KMS-11 (cell line): ENCODE measurements around the gene SDR9C7.

ENCODE experiments used
- H2AFZ ChIP-seq: fragments of 200-600 bp; sonication (generic); 2 replicates; pipeline ENCODE4 v1.6.1; 2016; ENCODE audit warnings: antibody characterized with exemption, mixed run types, low read depth
- H3K27ac ChIP-seq: fragments of 200-600 bp; sonication (generic); 2 replicates; pipeline ENCODE4 v1.6.1; 2016; ENCODE audit warnings: mild to moderate bottlenecking, mixed run types
- H3K27me3 ChIP-seq: fragments of 200-600 bp; sonication (generic); 2 replicates; pipeline ENCODE4 v1.6.1; 2017; ENCODE audit warnings: mild to moderate bottlenecking, low read depth, mixed run types, moderate library complexity; ENCODE audit not compliant: insufficient read depth
- H3K36me3 ChIP-seq: fragments of 200-600 bp; sonication (generic); 2 replicates; pipeline ENCODE4 v1.6.1; 2017; ENCODE audit warnings: mild to moderate bottlenecking, mixed run types; ENCODE audit not compliant: insufficient read depth
- H3K4me1 ChIP-seq: fragments of 200-600 bp; sonication (generic); 2 replicates; pipeline ENCODE4 v1.6.1; 2016; ENCODE audit warnings: mild to moderate bottlenecking, low read depth, mixed run types; ENCODE audit not compliant: poor library complexity, severe bottlenecking
- H3K4me2 ChIP-seq: fragments of 200-600 bp; sonication (generic); 2 replicates; pipeline ENCODE4 v1.7.0; 2016; ENCODE audit warnings: mild to moderate bottlenecking, mixed run types
- H3K4me3 ChIP-seq: fragments of 200-600 bp; sonication (generic); IDR thresholded peaks from 2 replicates; pipeline ENCODE4 v1.6.1; 2017; ENCODE audit warnings: low read depth, low read length, mixed read lengths; ENCODE audit not compliant: insufficient read depth
- H3K79me2 ChIP-seq: fragments of 200-600 bp; sonication (generic); 2 replicates; pipeline ENCODE4 v1.6.1; 2016; ENCODE audit warnings: low read depth, mixed run types; ENCODE audit not compliant: insufficient read depth
- H3K9ac ChIP-seq: fragments of 200-600 bp; sonication (generic); 2 replicates; pipeline ENCODE4 v1.6.1; 2016; ENCODE audit warnings: mild to moderate bottlenecking, mixed run types
- H4K20me1 ChIP-seq: fragments of 200-600 bp; sonication (generic); 2 replicates; pipeline ENCODE4 v1.6.1; 2016; ENCODE audit warnings: mild to moderate bottlenecking, mixed run types; ENCODE audit not compliant: insufficient read depth
- TF ChIP-seq, protein P1 (sequence below): fragments of 200-600 bp; sonication (generic); conservative IDR thresholded peaks from 2 replicates; pipeline ENCODE4 v1.6.1; 2017; ENCODE audit warnings: low read depth, mild to moderate bottlenecking, antibody characterized with exemption, low read length, moderate library complexity, mixed read lengths

SDR9C7 gene

GRCh38 chr12:56878010-56878339 lies 56.2 kb downstream of the SDR9C7 start:
- Histone ChIP-seq H2AFZ (no peak overlapping the region), H3K4me3 (no peak overlapping the region), H3K79me2 (no peaks in the 10 kb centered on the region), H4K20me1 (no peaks in the 10 kb centered on the region), H3K9ac (no peak overlapping the region), H3K27me3 (no peaks in the 10 kb centered on the region), H3K27ac (no peak overlapping the region), H3K4me1 (peaks cover 7% of the 10 kb centered on the region), H3K4me2 (no peak overlapping the region), H3K36me3 (no peaks in the 10 kb centered on the region)
- TF ChIP-seq, protein P1, sequence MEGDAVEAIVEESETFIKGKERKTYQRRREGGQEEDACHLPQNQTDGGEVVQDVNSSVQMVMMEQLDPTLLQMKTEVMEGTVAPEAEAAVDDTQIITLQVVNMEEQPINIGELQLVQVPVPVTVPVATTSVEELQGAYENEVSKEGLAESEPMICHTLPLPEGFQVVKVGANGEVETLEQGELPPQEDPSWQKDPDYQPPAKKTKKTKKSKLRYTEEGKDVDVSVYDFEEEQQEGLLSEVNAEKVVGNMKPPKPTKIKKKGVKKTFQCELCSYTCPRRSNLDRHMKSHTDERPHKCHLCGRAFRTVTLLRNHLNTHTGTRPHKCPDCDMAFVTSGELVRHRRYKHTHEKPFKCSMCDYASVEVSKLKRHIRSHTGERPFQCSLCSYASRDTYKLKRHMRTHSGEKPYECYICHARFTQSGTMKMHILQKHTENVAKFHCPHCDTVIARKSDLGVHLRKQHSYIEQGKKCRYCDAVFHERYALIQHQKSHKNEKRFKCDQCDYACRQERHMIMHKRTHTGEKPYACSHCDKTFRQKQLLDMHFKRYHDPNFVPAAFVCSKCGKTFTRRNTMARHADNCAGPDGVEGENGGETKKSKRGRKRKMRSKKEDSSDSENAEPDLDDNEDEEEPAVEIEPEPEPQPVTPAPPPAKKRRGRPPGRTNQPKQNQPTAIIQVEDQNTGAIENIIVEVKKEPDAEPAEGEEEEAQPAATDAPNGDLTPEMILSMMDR = no peak

GRCh38 chr12:56877195-56878009 lies 56.8 kb downstream of the SDR9C7 start:
- H3K4me2 ChIP-seq = no peak overlapping the region
- H3K4me1 ChIP-seq = peaks cover 7% of the 10 kb centered on the region
- no peaks in the 10 kb centered on the region for H3K27me3 ChIP-seq
- H3K9ac ChIP-seq = no peak overlapping the region
- H3K79me2 ChIP-seq = no peaks in the 10 kb centered on the region
- H2AFZ ChIP-seq = no peak overlapping the region
- H3K36me3 ChIP-seq = no peaks in the 10 kb centered on the region
- H3K27ac ChIP-seq = no peak overlapping the region
- TF ChIP-seq, protein P1 = no peak
- H4K20me1 ChIP-seq = no peaks in the 10 kb centered on the region
- H3K4me3 ChIP-seq = no peak overlapping the region

DNA sequence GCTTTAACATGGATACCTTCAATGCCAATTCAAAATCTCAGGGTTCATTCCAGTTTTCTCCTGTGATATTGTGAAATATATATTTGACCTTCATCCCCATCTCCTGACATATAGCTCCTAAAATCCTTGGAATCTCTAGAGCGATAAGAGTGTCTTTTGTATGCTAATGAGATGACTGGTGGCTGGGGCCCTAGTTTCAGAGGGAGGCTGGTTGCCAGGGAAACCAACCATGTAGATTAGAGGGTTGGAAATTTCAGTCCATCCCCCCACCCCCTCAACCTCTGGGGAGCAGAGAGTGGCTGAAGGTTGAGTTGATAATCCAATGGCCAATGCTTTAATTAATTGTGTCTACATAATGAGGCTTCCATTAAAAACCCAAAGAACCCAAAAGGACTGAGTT lies 59.4 kb downstream of the SDR9C7 start:
- no peak overlapping the region for H3K4me2 ChIP-seq
- H3K36me3 ChIP-seq = no peaks in the 10 kb centered on the region
- H3K4me3 ChIP-seq = no peak overlapping the region
- H4K20me1 ChIP-seq = no peaks in the 10 kb centered on the region
- H2AFZ ChIP-seq = no peak overlapping the region
- H3K9ac ChIP-seq = no peak overlapping the region
- H3K4me1 ChIP-seq = peaks cover 7% of the 10 kb centered on the region
- no peaks in the 10 kb centered on the region for H3K27me3 ChIP-seq
- TF ChIP-seq, protein P1 = no peak
- H3K27ac ChIP-seq = no peak overlapping the region
- no peaks in the 10 kb centered on the region for H3K79me2 ChIP-seq

DNA sequence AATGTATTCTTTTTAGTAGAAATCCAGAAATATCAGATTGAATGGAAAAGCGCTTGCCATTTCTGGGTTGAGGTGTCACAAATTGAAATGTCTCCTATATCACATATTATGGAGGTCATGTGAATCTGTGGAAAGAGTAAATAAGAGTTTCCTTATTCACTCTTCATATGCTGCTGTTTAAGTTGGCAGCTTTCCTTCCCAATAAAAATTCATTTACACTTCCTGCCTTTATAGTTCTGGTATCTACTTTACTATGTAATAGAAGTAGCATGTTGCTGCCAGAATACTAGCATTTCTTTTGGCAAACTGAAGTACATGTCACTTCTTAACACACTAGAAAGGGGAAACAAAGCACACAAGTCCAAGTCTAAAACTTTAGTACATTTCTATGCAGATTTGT lies 60.8 kb downstream of the SDR9C7 start:
- Histone ChIP-seq H3K27ac (no peak overlapping the region), H2AFZ (no peak overlapping the region), H3K79me2 (no peaks in the 10 kb centered on the region), H4K20me1 (no peaks in the 10 kb centered on the region), H3K4me3 (no peak overlapping the region), H3K9ac (no peak overlapping the region), H3K36me3 (no peaks in the 10 kb centered on the region), H3K4me2 (no peak overlapping the region), H3K4me1 (peaks cover 7% of the 10 kb centered on the region), H3K27me3 (no peaks in the 10 kb centered on the region)
- TF ChIP-seq, protein P1 = no peak
